Left lobe of liver (tissue), 2 donors: Measurements from ENCODE around the gene KSR1. TPM values are rescaled to one million over a fixed set of nuclear protein-coding genes. Genes with fewer than 3 reads are reported as not detected.

ENCODE experiments used
- ATAC-seq: fragments of 200-7000 bp; cut with Tn5 transposase; one replicate; pipeline ENCODE4 v1.9.1; 2020; ENCODE audit warnings: mild to moderate bottlenecking, moderate library complexity
- DNase-seq: peaks from one replicate; pipeline ENCODE4 v3.0.0-alpha.2; 2020; ENCODE audit warnings: low spot score
- total RNA-seq: library from RNA; stranded (reverse); gene quantifications from one replicate; pipeline ENCODE4 v1.2.1, GENCODE V29; 2021
- donor health status: DM: no; HTN: no; CAD: no; lungs with moderate emphysema.
- donor health status: DM: no; HTN: yes; CAD: no.

Gene KSR1
- total RNA-seq, 1 donor from 2014 or later: 11.4 TPM

- DNase-seq (no peak), ATAC-seq (no peak)
These were observed 55.1 kb downstream of the KSR1 start for GRCh38 chr17:27511168-27511883.

GRCh38 chr17:27512031-27512430 is 55.8 kb downstream of the KSR1 start:
- no peak for ATAC-seq
- DNase-seq: no peak

GRCh38 chr17:27512511-27513346 is 56.5 kb downstream of the KSR1 start:
- no peak for DNase-seq
- no peak for ATAC-seq

- no peak for DNase-seq
- no peak for ATAC-seq
These were observed 57.6 kb downstream of the KSR1 start for GRCh38 chr17:27513849-27514248.

- DNase-seq (no peak), ATAC-seq (no peak)
These were observed 58.6 kb downstream of the KSR1 start for GRCh38 chr17:27514595-27515413.

GRCh38 chr17:27518048-27518447 is 61.8 kb downstream of the KSR1 start:
- ATAC-seq (no peak), DNase-seq (no peak)

- no peak for ATAC-seq
- no peak for DNase-seq
These were observed 62.6 kb downstream of the KSR1 start for GRCh38 chr17:27518545-27519521.

- ATAC-seq (no peak), DNase-seq (no peak)
These were observed 63.3 kb downstream of the KSR1 start for GRCh38 chr17:27519550-27519949.

GRCh38 chr17:27520491-27521185 is 64.4 kb downstream of the KSR1 start:
- ATAC-seq: no peak
- no peak for DNase-seq

- ATAC-seq: no peak
- no peak for DNase-seq
These were observed 65.2 kb downstream of the KSR1 start for GRCh38 chr17:27521281-27522027.

- DNase-seq: no peak
- no peak for ATAC-seq
These were observed 65.9 kb downstream of the KSR1 start for GRCh38 chr17:27522028-27522635.

- ATAC-seq: no peak
- no peak for DNase-seq
These were observed 67.5 kb downstream of the KSR1 start for GRCh38 chr17:27523712-27524111.

- ATAC-seq: no peak
- no peak for DNase-seq
These were observed 68.3 kb downstream of the KSR1 start for GRCh38 chr17:27524594-27524993.

- ATAC-seq (no peak), DNase-seq (no peak)
These were observed 69.1 kb downstream of the KSR1 start for GRCh38 chr17:27525316-27525715.

- no peak for DNase-seq
- no peak for ATAC-seq
These were observed 69.8 kb downstream of the KSR1 start for GRCh38 chr17:27525836-27526603.

GRCh38 chr17:27526604-27527002 is 70.4 kb downstream of the KSR1 start:
- ATAC-seq (peak; percentile 71), DNase-seq (no peak)

GRCh38 chr17:27529230-27529796 is 73.1 kb downstream of the KSR1 start:
- no peak for DNase-seq
- no peak for ATAC-seq
